ENCODE results near the gene ZNF25. TPM values are rescaled to one million over a fixed set of nuclear protein-coding genes. Genes with fewer than 3 reads are reported as not detected.

ZNF25 gene
- total and polyA plus RNA-seq, 2 experiments from 2014 or later, result 0.23 to 0.76 TPM

DNA sequence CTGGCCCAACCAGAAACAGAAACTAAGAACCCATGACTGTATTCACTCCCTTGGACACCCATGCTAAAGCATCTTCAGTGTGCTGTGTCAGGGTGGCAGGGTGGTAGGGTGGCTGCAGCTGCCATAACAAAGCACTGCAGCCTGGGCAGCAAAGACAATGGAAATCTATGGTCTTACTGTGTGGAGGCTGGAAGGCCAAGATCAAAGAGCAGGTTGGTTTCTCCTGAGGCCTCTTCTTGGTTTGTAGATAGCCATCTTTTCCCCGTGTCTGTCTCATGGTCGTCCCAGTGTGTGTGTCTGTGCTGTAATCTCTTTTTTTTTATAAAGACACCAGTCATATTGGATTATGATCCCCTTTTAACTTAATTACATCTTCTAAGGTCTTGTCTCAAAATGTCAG lies 15.2 kb upstream of the ZNF25 start (continued):
- TF ChIP-seq, protein P1, sequence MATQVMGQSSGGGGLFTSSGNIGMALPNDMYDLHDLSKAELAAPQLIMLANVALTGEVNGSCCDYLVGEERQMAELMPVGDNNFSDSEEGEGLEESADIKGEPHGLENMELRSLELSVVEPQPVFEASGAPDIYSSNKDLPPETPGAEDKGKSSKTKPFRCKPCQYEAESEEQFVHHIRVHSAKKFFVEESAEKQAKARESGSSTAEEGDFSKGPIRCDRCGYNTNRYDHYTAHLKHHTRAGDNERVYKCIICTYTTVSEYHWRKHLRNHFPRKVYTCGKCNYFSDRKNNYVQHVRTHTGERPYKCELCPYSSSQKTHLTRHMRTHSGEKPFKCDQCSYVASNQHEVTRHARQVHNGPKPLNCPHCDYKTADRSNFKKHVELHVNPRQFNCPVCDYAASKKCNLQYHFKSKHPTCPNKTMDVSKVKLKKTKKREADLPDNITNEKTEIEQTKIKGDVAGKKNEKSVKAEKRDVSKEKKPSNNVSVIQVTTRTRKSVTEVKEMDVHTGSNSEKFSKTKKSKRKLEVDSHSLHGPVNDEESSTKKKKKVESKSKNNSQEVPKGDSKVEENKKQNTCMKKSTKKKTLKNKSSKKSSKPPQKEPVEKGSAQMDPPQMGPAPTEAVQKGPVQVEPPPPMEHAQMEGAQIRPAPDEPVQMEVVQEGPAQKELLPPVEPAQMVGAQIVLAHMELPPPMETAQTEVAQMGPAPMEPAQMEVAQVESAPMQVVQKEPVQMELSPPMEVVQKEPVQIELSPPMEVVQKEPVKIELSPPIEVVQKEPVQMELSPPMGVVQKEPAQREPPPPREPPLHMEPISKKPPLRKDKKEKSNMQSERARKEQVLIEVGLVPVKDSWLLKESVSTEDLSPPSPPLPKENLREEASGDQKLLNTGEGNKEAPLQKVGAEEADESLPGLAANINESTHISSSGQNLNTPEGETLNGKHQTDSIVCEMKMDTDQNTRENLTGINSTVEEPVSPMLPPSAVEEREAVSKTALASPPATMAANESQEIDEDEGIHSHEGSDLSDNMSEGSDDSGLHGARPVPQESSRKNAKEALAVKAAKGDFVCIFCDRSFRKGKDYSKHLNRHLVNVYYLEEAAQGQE (IDR thresholded peaks at IDR 0.05; ENCODE audit: unreplicated experiment), result no peak
- TF ChIP-seq JUNB (IDR thresholded peaks at IDR 0.05; ENCODE audit: unreplicated experiment) (no peak), NANOG (IDR thresholded peaks at IDR 0.05; ENCODE audit: borderline replicate concordance) (no peak), STAT1 (IDR thresholded peaks at IDR 0.05; ENCODE audit: unreplicated experiment) (no peak), ZNF331 (CRISPR knock-in tag; IDR thresholded peaks at IDR 0.05; ENCODE audit: low read depth) (no peak), EZH2phosphoT487 (IDR thresholded peaks at IDR 0.05; ENCODE audit: unreplicated experiment) (no peak), CREB1 (CRISPR knock-in tag; IDR thresholded peaks at IDR 0.05; ENCODE audit: low read depth) (no peak)
- TF ChIP-seq, protein P2, sequence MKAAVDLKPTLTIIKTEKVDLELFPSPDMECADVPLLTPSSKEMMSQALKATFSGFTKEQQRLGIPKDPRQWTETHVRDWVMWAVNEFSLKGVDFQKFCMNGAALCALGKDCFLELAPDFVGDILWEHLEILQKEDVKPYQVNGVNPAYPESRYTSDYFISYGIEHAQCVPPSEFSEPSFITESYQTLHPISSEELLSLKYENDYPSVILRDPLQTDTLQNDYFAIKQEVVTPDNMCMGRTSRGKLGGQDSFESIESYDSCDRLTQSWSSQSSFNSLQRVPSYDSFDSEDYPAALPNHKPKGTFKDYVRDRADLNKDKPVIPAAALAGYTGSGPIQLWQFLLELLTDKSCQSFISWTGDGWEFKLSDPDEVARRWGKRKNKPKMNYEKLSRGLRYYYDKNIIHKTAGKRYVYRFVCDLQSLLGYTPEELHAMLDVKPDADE (IDR thresholded peaks at IDR 0.05), result no peak

DNA sequence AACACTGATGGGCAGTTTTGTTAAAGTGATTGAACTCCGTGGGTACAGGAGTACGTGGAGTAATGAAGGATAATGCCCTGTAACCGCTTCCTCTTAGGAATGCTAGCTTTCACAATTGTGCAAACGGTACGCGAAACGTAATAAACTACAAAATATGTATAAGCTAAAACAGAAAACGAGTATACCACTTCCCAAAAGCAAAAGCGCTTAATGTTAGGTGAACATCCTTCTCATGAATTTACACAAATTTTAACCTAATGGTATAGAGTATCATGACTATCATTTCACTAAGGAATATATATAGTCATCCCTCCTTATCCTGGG lies 395 bp upstream of the ZNF25 start:
- peaks cover 60% of the 10 kb centered on the region for H3K9me3 Mint-ChIP-seq
- Histone ChIP-seq H3K27ac (ENCODE audit: low read depth) (no peak overlapping the region), H3K4me1 (ENCODE audit: insufficient read depth) (no peaks in the 10 kb centered on the region), H3K4me2 (peak overlapping the region; percentile 45), H3K4me3 (peak overlapping the region; percentile 34), H3K9me2 (ENCODE audit: insufficient read depth) (no peaks in the 10 kb centered on the region), H3K27me3 (ENCODE audit: insufficient read depth) (no peaks in the 10 kb centered on the region), H3K79me2 (replicated peaks; ENCODE audit: insufficient read depth) (no peaks in the 10 kb centered on the region), H3F3A (replicated peaks; ENCODE audit: low read depth) (no peaks in the 10 kb centered on the region), H4K20me1 (replicated peaks; ENCODE audit: insufficient read depth) (no peaks in the 10 kb centered on the region), H2AFZ (peak overlapping the region; percentile 92; the same call in 1 of the 2 replicates), H3K36me3 (ENCODE audit: insufficient read depth) (no peaks in the 10 kb centered on the region)
- no peaks in the 10 kb centered on the region for H3K27me3 Mint-ChIP-seq (ENCODE audit: insufficient read depth, low read depth, poor library complexity)
- peak overlapping the region; percentile 86 for H3K4me3 Mint-ChIP-seq
- no peaks in the 10 kb centered on the region; the same call in 2 of the 3 replicates for H3K4me1 Mint-ChIP-seq
- peaks cover 6% of the 10 kb centered on the region; the same call in 1 of the 3 replicates for H3K36me3 Mint-ChIP-seq (ENCODE audit: low read depth)
- DNase-seq (ENCODE audit: low spot score) (no peak), ATAC-seq (no peak)
- no peak overlapping the region for H3K27ac Mint-ChIP-seq
- TF ChIP-seq CREB1 (CRISPR knock-in tag; IDR thresholded peaks at IDR 0.05; ENCODE audit: low read depth) (no peak), POLR2AphosphoS5 (IDR thresholded peaks at IDR 0.05; ENCODE audit: low read depth) (no peak)
- TF ChIP-seq, protein P2 (IDR thresholded peaks at IDR 0.05), result no peak
- TF ChIP-seq, protein P3, sequence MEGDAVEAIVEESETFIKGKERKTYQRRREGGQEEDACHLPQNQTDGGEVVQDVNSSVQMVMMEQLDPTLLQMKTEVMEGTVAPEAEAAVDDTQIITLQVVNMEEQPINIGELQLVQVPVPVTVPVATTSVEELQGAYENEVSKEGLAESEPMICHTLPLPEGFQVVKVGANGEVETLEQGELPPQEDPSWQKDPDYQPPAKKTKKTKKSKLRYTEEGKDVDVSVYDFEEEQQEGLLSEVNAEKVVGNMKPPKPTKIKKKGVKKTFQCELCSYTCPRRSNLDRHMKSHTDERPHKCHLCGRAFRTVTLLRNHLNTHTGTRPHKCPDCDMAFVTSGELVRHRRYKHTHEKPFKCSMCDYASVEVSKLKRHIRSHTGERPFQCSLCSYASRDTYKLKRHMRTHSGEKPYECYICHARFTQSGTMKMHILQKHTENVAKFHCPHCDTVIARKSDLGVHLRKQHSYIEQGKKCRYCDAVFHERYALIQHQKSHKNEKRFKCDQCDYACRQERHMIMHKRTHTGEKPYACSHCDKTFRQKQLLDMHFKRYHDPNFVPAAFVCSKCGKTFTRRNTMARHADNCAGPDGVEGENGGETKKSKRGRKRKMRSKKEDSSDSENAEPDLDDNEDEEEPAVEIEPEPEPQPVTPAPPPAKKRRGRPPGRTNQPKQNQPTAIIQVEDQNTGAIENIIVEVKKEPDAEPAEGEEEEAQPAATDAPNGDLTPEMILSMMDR (conservative IDR thresholded peaks at IDR 0.05; ENCODE audit: low read depth in 2 of 2), result no peak
- TF ChIP-seq, protein P1 (IDR thresholded peaks at IDR 0.05; ENCODE audit: unreplicated experiment), result no peak

Data from GM23338 (cell line).